Keratinocyte (primary cell): ENCODE data around the gene MED29. TPM values are rescaled to one million over a fixed set of nuclear protein-coding genes. Genes with fewer than 3 reads are reported as not detected.

ENCODE experiments used
- DNase-seq: peaks from one replicate; pipeline ENCODE4 v3.0.0-alpha.2; 2011; ENCODE audit warnings: low read depth, missing footprints, low spot score
- FAIRE-seq: peaks from 2 replicates; lab custom pipeline; 2011; peaks lifted over from hg19 to GRCh38; lab: Jason Lieb, UNC
- H2AFZ ChIP-seq: 2 replicates; pipeline ENCODE4 v1.6.0; 2012; ENCODE audit warnings: low read length, control low read depth, inconsistent platforms; ENCODE audit not compliant: control insufficient read depth
- H3K27ac ChIP-seq: 2 replicates; pipeline ENCODE4 v1.5.1; 2011; ENCODE audit warnings: low read length; ENCODE audit not compliant: control insufficient read depth, insufficient read depth
- H3K27me3 ChIP-seq: 3 replicates; pipeline ENCODE4 v1.6.0; 2011; ENCODE audit warnings: low read length; ENCODE audit not compliant: control insufficient read depth, insufficient read depth; ENCODE audit errors: extremely low read depth
- H3K36me3 ChIP-seq, 2 experiments: 2 replicates in 1 of 2; 3 replicates in 1 of 2; pipeline ENCODE4 v1.5.1; 2011; ENCODE audit warnings: low read length in 2 of 2, mild to moderate bottlenecking in 1 of 2; ENCODE audit not compliant: control insufficient read depth in 2 of 2, insufficient read depth in 2 of 2; ENCODE audit errors: extremely low read depth in 1 of 2
- H3K4me1 ChIP-seq: 3 replicates; pipeline ENCODE4 v1.5.1; 2011; ENCODE audit warnings: low read length; ENCODE audit not compliant: control insufficient read depth, insufficient read depth; ENCODE audit errors: extremely low read depth
- H3K4me2 ChIP-seq: 3 replicates; pipeline ENCODE4 v1.6.0; 2011; ENCODE audit warnings: low read depth, low read length; ENCODE audit not compliant: control insufficient read depth, insufficient read depth; ENCODE audit errors: extremely low read depth
- H3K4me3 ChIP-seq, 3 experiments: fragments of 200-600 bp in 1 of 3; sonication (generic) in 1 of 3; 2 replicates in 2 of 3; 3 replicates in 1 of 3; pipeline ENCODE4 v1.5.1; 2011 to 2016; ENCODE audit warnings: low read length in 3 of 3, mild to moderate bottlenecking in 3 of 3, control low read depth in 2 of 3, inconsistent platforms in 1 of 3, low read depth in 1 of 3, mixed read lengths in 1 of 3, mixed run types in 1 of 3, moderate library complexity in 1 of 3; ENCODE audit not compliant: control insufficient read depth in 2 of 3, insufficient read depth in 2 of 3; ENCODE audit errors: extremely low read depth in 1 of 3
- H3K79me2 ChIP-seq: 2 replicates; pipeline ENCODE4 v1.6.0; 2012; ENCODE audit warnings: low read length; ENCODE audit not compliant: control insufficient read depth, insufficient read depth
- H3K9ac ChIP-seq: 3 replicates; pipeline ENCODE4 v1.6.0; 2011; ENCODE audit warnings: low read length; ENCODE audit not compliant: control insufficient read depth, insufficient read depth; ENCODE audit errors: extremely low read depth
- H3K9me1 ChIP-seq: 3 replicates; pipeline ENCODE4 v1.6.0; 2011; ENCODE audit warnings: low read length; ENCODE audit not compliant: control insufficient read depth, insufficient read depth; ENCODE audit errors: extremely low read depth
- H3K9me3 ChIP-seq: 2 replicates; pipeline ENCODE4 v1.5.1; 2012; ENCODE audit warnings: low read depth, low read length; ENCODE audit not compliant: control insufficient read depth
- H4K20me1 ChIP-seq: 3 replicates; pipeline ENCODE4 v1.6.0; 2011; ENCODE audit warnings: low read length; ENCODE audit not compliant: control insufficient read depth, insufficient read depth; ENCODE audit errors: extremely low read depth
- EZH2 ChIP-seq: IDR thresholded peaks from one replicate; pipeline ENCODE4 v1.6.1; 2012; ENCODE audit warnings: inconsistent platforms, mild to moderate bottlenecking, low read length, moderate library complexity
- dilution Hi-C: fragments of 300-500 bp; cut with MboI; formaldehyde crosslinking; loops from one replicate; pipeline ENCODE4 v1.7.0; 2020; ENCODE audit warnings: low sequenced_read_pairs; ENCODE audit not compliant: extremely low pct_ligation_motif_present
- polyA minus RNA-seq, 3 experiments: library from RNA; depleted of rRNA, polyadenylated mRNA; stranded (reverse); fragments of >200 nt; gene quantifications; 1 replicate in 1 of 3; 2 replicates in 1 of 3; 3 replicates in 1 of 3; pipeline ENCODE4 v1.2.3, GENCODE V29; 2011
- polyA plus RNA-seq, 5 experiments: library from polyadenylated mRNA; depleted of rRNA in 3 of 5; stranded (reverse) in 3 of 5; stranded (forward) in 1 of 5; unstranded in 1 of 5; fragments of >200 nt; gene quantifications; 1 replicate in 1 of 5; 2 replicates in 3 of 5; 3 replicates in 1 of 5; pipeline versions ENCODE4 v1.2.1 to v1.2.3, GENCODE V29; 2011 to 2012; ENCODE audit warnings: missing spikeins in 2 of 5, low read depth in 1 of 5, low replicate concordance in 1 of 5
- TF ChIP-seq, protein P1 (sequence below), 3 experiments: IDR thresholded peaks in 1 of 3; conservative IDR thresholded peaks in 1 of 3; optimal IDR thresholded peaks in 1 of 3; 2 replicates in 2 of 3; 3 replicates in 1 of 3; pipeline versions ENCODE3 to v1.5.1; 2011; ENCODE audit warnings: low read length in 3 of 3, mild to moderate bottlenecking in 3 of 3, moderate library complexity in 2 of 3, control low read depth in 1 of 3, inconsistent platforms in 1 of 3; ENCODE audit not compliant: insufficient read depth in 2 of 3; ENCODE audit errors: extremely low read depth in 1 of 3

The MED29 gene, protein sequence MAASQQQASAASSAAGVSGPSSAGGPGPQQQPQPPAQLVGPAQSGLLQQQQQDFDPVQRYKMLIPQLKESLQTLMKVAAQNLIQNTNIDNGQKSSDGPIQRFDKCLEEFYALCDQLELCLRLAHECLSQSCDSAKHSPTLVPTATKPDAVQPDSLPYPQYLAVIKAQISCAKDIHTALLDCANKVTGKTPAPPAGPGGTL
- polyA plus RNA-seq: 14.7 to 18.8 TPM (median 18.2 TPM) in 3 replicates
- polyA plus RNA-seq (2011; ENCODE audit: low read depth): 20.0 TPM
- 18.8 and 23.9 TPM in 2 replicates for polyA plus RNA-seq (2011; cell fraction: cytosol; rRNA removed)
- polyA plus RNA-seq (2011; cell fraction: nucleus; rRNA removed): 15.6 and 18.3 TPM in 2 replicates
- 9.2 and 15.5 TPM in 2 replicates for polyA plus RNA-seq (2012; ENCODE audit: low replicate concordance)
- polyA minus RNA-seq: 18.8 to 47.0 TPM (median 20.1 TPM) in 3 replicates
- 17.8 TPM for polyA minus RNA-seq (2011; cell fraction: cytosol; rRNA and poly(A)+ RNA removed)
- polyA minus RNA-seq (2011; cell fraction: nucleus; rRNA and poly(A)+ RNA removed): 6.0 and 8.5 TPM in 2 replicates

DNA sequence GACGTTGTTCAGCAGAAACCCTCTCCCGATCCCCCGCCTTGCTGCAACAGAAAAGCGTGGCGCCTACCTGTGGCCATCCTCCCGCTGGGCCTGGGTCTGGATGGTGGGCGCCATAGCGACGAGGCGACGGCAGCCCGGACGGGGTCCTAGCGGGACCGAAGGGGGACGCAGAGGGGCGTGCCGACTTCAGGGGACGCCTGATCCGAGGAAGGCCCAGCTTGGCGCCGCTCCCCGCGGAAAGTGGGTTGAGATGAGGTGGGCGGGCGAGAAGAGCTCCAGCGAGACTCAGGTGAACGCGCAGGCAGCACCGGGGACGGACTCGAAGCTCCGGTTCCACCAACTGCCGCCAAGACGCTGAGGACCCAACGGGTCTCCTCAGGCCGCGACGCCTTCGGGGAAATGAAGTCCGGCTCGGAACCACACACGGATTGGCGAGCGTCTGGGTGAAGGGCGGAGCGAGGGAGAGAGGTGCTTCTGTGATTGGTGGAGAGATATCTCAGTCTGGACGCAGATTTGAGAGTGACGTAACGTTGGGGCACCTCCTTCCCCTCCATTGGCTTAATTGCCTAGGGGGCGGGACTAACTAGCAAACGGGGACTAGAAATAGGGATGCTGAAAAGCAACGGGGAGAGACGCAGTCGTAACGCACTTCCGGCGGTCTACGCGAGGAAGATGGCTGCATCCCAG, at the start of gene MED29, which contains the start of gene PAF1:
MED29 (plus strand) TSS at position 628 of the 687 bp plus-strand sequence; CDS start at position 673, 45 bp downstream.
PAF1 (minus strand) TSS at position 356 of the 687 bp plus-strand sequence; CDS start at position 114, 242 bp downstream.
- FAIRE-seq (peak; percentile 94), DNase-seq (peak; percentile 99)
- Histone ChIP-seq H3K4me1 (peaks cover 15% of the 10 kb centered on the region), H3K27ac (peak within 1 kb of the TSS; percentile 92), H3K36me3 (peaks cover 40 to 45% of the 10 kb centered on the region in 2 experiments), H3K4me3 (peak within 1 kb of the TSS; percentile 76 to 97 (median 96)), H3K79me2 (peaks cover 20% of the 10 kb centered on the region), H3K9me3 (no peaks in the 10 kb centered on the region), H3K27me3 (no peaks in the 10 kb centered on the region), H3K9me1 (peaks cover 3% of the 10 kb centered on the region), H3K9ac (peak within 1 kb of the TSS; percentile 95), H3K4me2 (peak within 1 kb of the TSS; percentile 79), H2AFZ (peak within 1 kb of the TSS; percentile 92), H4K20me1 (no peaks in the 10 kb centered on the region)
- dilution Hi-C loops: no loop called here
- TF ChIP-seq, protein P1, sequence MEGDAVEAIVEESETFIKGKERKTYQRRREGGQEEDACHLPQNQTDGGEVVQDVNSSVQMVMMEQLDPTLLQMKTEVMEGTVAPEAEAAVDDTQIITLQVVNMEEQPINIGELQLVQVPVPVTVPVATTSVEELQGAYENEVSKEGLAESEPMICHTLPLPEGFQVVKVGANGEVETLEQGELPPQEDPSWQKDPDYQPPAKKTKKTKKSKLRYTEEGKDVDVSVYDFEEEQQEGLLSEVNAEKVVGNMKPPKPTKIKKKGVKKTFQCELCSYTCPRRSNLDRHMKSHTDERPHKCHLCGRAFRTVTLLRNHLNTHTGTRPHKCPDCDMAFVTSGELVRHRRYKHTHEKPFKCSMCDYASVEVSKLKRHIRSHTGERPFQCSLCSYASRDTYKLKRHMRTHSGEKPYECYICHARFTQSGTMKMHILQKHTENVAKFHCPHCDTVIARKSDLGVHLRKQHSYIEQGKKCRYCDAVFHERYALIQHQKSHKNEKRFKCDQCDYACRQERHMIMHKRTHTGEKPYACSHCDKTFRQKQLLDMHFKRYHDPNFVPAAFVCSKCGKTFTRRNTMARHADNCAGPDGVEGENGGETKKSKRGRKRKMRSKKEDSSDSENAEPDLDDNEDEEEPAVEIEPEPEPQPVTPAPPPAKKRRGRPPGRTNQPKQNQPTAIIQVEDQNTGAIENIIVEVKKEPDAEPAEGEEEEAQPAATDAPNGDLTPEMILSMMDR (optimal IDR thresholded peaks at IDR 0.05 in 1 of 3, IDR thresholded peaks at IDR 0.05 in 1 of 3, conservative IDR thresholded peaks at IDR 0.05 in 1 of 3; ENCODE audit: extremely low read depth in 1 of 3, insufficient read depth in 2 of 3, low read length in 3 of 3): peak in 1 of 3 experiments; percentile 15
- no peak for TF ChIP-seq EZH2

DNA sequence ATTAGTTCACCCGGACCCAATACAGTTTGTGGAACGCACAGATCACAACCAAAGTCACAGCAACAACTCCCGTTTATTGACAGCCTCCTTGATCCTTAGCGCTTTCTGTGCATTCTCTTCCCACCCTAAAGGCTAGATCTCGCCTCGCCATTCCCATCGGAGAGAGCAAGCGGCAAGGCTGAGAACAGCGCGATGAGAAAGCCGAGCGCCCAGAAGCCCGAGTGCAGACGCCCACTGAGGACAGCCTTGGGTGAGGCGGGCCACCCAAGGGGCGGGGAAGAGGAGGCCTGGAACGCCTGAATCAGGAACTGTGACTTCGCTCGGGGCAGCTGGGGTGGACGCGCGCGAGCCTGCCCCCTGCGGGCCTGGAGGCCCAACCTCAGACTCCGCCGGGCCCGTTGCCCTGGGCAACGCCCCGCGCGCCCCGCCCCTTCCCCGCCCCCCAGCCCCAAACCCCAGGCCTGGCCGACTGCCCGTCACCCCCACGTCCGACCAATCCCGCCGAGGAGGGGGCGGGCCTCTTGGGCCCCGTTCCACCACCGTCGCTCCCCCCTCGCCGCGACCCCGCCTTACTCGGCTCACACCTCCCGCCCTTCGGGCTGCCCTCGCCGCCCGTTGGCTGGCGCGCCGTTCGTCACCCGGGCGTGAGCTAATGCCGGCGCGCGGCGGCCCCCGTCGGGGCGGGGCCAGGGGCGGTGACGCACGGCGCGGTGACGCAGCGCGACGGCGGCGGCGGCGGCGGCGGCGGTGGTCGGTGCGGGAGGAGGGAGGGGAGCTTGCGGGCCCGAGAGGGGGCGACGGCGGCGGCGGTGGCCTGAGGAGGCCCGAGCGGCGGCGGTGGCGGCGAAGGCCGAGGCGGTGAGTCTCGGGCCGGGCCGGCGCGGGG, 49.2 kb upstream of the MED29 start, which contains the start of gene SAMD4B:
SAMD4B (plus strand) TSS at position 703 of the 886 bp plus-strand sequence. CDS start 14,473 bp downstream, outside the sequence.
- DNase-seq: peak; percentile 86
- peak within 1 kb of the TSS; percentile 99 for H2AFZ ChIP-seq
- peaks cover 35% of the 10 kb centered on the region for H3K79me2 ChIP-seq
- H3K4me1 ChIP-seq: peaks cover 12% of the 10 kb centered on the region
- H3K9ac ChIP-seq: peak within 1 kb of the TSS; percentile 88
- TF ChIP-seq EZH2: no peak
- TF ChIP-seq, protein P1 (optimal IDR thresholded peaks at IDR 0.05 in 1 of 3, IDR thresholded peaks at IDR 0.05 in 1 of 3, conservative IDR thresholded peaks at IDR 0.05 in 1 of 3; ENCODE audit: extremely low read depth in 1 of 3, insufficient read depth in 2 of 3, low read length in 3 of 3): peak; percentile 41 to 87 (median 70)
- H3K4me2 ChIP-seq: peak within 1 kb of the TSS; percentile 91
- H3K4me3 ChIP-seq: peak within 1 kb of the TSS; percentile 86 to 98 (median 91)
- no peaks in the 10 kb centered on the region for H3K27me3 ChIP-seq
- peaks cover 0 to 5% of the 10 kb centered on the region in 2 experiments for H3K36me3 ChIP-seq
- H3K9me3 ChIP-seq: no peaks in the 10 kb centered on the region
- no peaks in the 10 kb centered on the region for H4K20me1 ChIP-seq
- H3K27ac ChIP-seq: peak within 1 kb of the TSS; percentile 80
- peak; percentile 67 for FAIRE-seq
- peaks cover 2% of the 10 kb centered on the region for H3K9me1 ChIP-seq
- dilution Hi-C loops: no loop called here
